OCI-LY7 (cell line): ENCODE data around the gene FBXO17. TPM values are rescaled to one million over a fixed set of nuclear protein-coding genes. Genes with fewer than 3 reads are reported as not detected.

ENCODE experiments used
- BruUV-seq: library from RNA; stranded (reverse); fragments of 400-500 nt; replicated peaks from 2 replicates; lab custom pipeline; 2021; lab: Mats Ljungman, UMichigan
- CTCF ChIA-PET: fragments of 300-600 bp; sonication (Branson Sonifier 250); formaldehyde crosslinking; loops from one replicate; lab custom pipeline; 2022; ENCODE audit warnings: antibody characterized with exemption; ENCODE audit not compliant: unreplicated experiment; lab: Charles Lee
- POLR2A ChIA-PET: fragments of 300-600 bp; sonication (Branson Sonifier 250); formaldehyde crosslinking; loops from one replicate; lab custom pipeline; 2022; ENCODE audit warnings: antibody characterized with exemption; lab: Charles Lee
- DNase-seq: peaks from one replicate; pipeline ENCODE4 v3.0.0-alpha.2; 2015; ENCODE audit warnings: low spot score
- H2AFZ ChIP-seq: fragments of 200-600 bp; sonication (generic), shearing (Covaris generic); 2 replicates; pipeline ENCODE4 v1.6.1; 2014; ENCODE audit warnings: mild to moderate bottlenecking, antibody characterized with exemption, low read length, moderate library complexity
- H3K27ac ChIP-seq: fragments of 200-600 bp; sonication (generic); 2 replicates; pipeline ENCODE4 v1.5.1; 2014; ENCODE audit warnings: mixed run types, low read depth, mild to moderate bottlenecking, moderate library complexity, low read length, inconsistent platforms; ENCODE audit not compliant: poor library complexity, severe bottlenecking
- H3K36me3 ChIP-seq: fragments of 200-600 bp; sonication (generic); 2 replicates; pipeline ENCODE4 v1.6.1; 2014; ENCODE audit warnings: mild to moderate bottlenecking, antibody characterized with exemption, low read length, moderate library complexity, mixed read lengths; ENCODE audit not compliant: insufficient read depth
- H3K4me1 ChIP-seq: fragments of 200-600 bp; sonication (generic); 2 replicates; pipeline ENCODE4 v1.5.1; 2014; ENCODE audit warnings: mild to moderate bottlenecking, low read length; ENCODE audit not compliant: insufficient read depth, poor library complexity, severe bottlenecking
- H3K4me2 ChIP-seq: fragments of 200-600 bp; sonication (generic); 2 replicates; pipeline ENCODE4 v1.6.1; 2014; ENCODE audit warnings: mild to moderate bottlenecking, low read length
- H3K4me3 ChIP-seq: fragments of 200-600 bp; sonication (generic); 2 replicates; pipeline ENCODE4 v1.5.1; 2014; ENCODE audit warnings: mild to moderate bottlenecking, low read depth, low read length; ENCODE audit not compliant: poor library complexity, severe bottlenecking
- H3K79me2 ChIP-seq: fragments of 200-600 bp; sonication (generic); 2 replicates; pipeline ENCODE4 v1.6.1; 2016; ENCODE audit warnings: low read depth, mild to moderate bottlenecking, low read length, moderate library complexity, mixed read lengths; ENCODE audit not compliant: insufficient read depth
- H3K9me2 ChIP-seq: fragments of 200-600 bp; sonication (generic); 2 replicates; pipeline ENCODE4 v1.6.1; 2016; ENCODE audit warnings: mild to moderate bottlenecking, low read length, mixed read lengths; ENCODE audit not compliant: insufficient read depth
- H3K9me3 ChIP-seq: fragments of 200-600 bp; sonication (generic); 2 replicates; pipeline ENCODE4 v1.6.1; 2014; ENCODE audit warnings: mild to moderate bottlenecking, mixed run types, low read length, mixed read lengths
- H4K20me1 ChIP-seq: fragments of 200-600 bp; sonication (generic); 2 replicates; pipeline ENCODE4 v1.6.1; 2014; ENCODE audit warnings: mild to moderate bottlenecking, antibody characterized with exemption, low read length, moderate library complexity, mixed read lengths; ENCODE audit not compliant: insufficient read depth
- CTCF ChIP-seq: fragments of 200-600 bp; sonication (generic); conservative IDR thresholded peaks from 2 replicates; pipeline ENCODE4 v1.5.1; 2014; ENCODE audit warnings: mild to moderate bottlenecking, antibody characterized with exemption, low read length, moderate library complexity, mixed read lengths
- EZH2phosphoT487 ChIP-seq: fragments of 200-600 bp; sonication (generic); IDR thresholded peaks from 2 replicates; pipeline ENCODE4 v1.6.1; 2018; ENCODE audit warnings: low read depth, borderline replicate concordance, mild to moderate bottlenecking, mixed run types, antibody characterized with exemption, low read length, moderate library complexity, mixed read lengths
- intact Hi-C: fragments of 100-400 bp; cut with micrococcal nuclease; formaldehyde crosslinking; loops from one replicate; pipeline ENCODE4 v1.10.0; 2022; ENCODE audit not compliant: unreplicated experiment
- total RNA-seq, 2 experiments: library from RNA; depleted of rRNA in 1 of 2; stranded (reverse); fragments of >200 nt in 1 of 2; shearing (Covaris generic) in 1 of 2; gene quantifications; 2 replicates each; pipeline ENCODE4 v1.2.3, GENCODE V29; 2014 to 2022

FBXO17 gene
- total RNA-seq, 2 experiments from 2014 or later: not detected

GRCh38 chr19:38891771-38892170, 83.8 kb downstream of the FBXO17 start:
- DNase-seq: no peak
- no peaks in the 10 kb centered on the region for H3K9me3 ChIP-seq
- no TSS peak for BruUV-seq
- H3K79me2 ChIP-seq: no peaks in the 10 kb centered on the region
- H3K4me1 ChIP-seq: no peaks in the 10 kb centered on the region
- intact Hi-C loops: no loop called here
- POLR2A ChIA-PET: no interaction called here
- no peak overlapping the region for H2AFZ ChIP-seq
- H3K9me2 ChIP-seq: no peaks in the 10 kb centered on the region
- no peak overlapping the region for H3K4me3 ChIP-seq
- peaks cover 4% of the 10 kb centered on the region; the same call in 1 of the 2 replicates for H3K36me3 ChIP-seq
- no peak for TF ChIP-seq CTCF
- no peak for TF ChIP-seq EZH2phosphoT487
- CTCF ChIA-PET: no interaction called here
- H3K27ac ChIP-seq: no peak overlapping the region
- no peak overlapping the region for H3K4me2 ChIP-seq
- H4K20me1 ChIP-seq: no peaks in the 10 kb centered on the region

Other genes with a start within 250 kb of the FBXO17 start
- gene CAPN12, start 231.3 kb downstream of the FBXO17 start, total RNA-seq (2014; rRNA removed; shearing (Covaris generic)): 1.2 and 2.9 TPM in 2 replicates
- 2.6 and 3.7 TPM in 2 replicates for gene CAPN12, start 231.3 kb downstream of the FBXO17 start, total RNA-seq (2022)
- gene LGALS7, start 202.2 kb downstream of the FBXO17 start, total RNA-seq (2014; rRNA removed; shearing (Covaris generic)): not detected in 2 replicates
- gene LGALS7, start 202.2 kb downstream of the FBXO17 start, total RNA-seq (2022): not detected in 2 replicates
- not detected in 2 replicates for gene LGALS7B, start 186.5 kb downstream of the FBXO17 start, total RNA-seq (2014; rRNA removed; shearing (Covaris generic))
- not detected in 2 replicates for gene LGALS7B, start 186.5 kb downstream of the FBXO17 start, total RNA-seq (2022)
- 0.70 and 1.0 TPM in 2 replicates for gene LGALS4, start 162.8 kb downstream of the FBXO17 start, total RNA-seq (2014; rRNA removed; shearing (Covaris generic))
- 1.1 and 1.3 TPM in 2 replicates for gene LGALS4, start 162.8 kb downstream of the FBXO17 start, total RNA-seq (2022)
- 68.8 and 70.9 TPM in 2 replicates for gene ECH1, start 143.9 kb downstream of the FBXO17 start, total RNA-seq (2014; rRNA removed; shearing (Covaris generic))
- 124 and 134 TPM in 2 replicates for gene ECH1, start 143.9 kb downstream of the FBXO17 start, total RNA-seq (2022)
- gene HNRNPL, start 125.8 kb downstream of the FBXO17 start, total RNA-seq (2014; rRNA removed; shearing (Covaris generic)): 236 and 263 TPM in 2 replicates
- gene HNRNPL, start 125.8 kb downstream of the FBXO17 start, total RNA-seq (2022): 655 and 706 TPM in 2 replicates
- gene RINL, start 97.5 kb downstream of the FBXO17 start, total RNA-seq (2014; rRNA removed; shearing (Covaris generic)): 26.3 and 33.3 TPM in 2 replicates
- 38.4 and 42.1 TPM in 2 replicates for gene RINL, start 97.5 kb downstream of the FBXO17 start, total RNA-seq (2022)
- 25.5 and 26.0 TPM in 2 replicates for gene SIRT2, start 76.1 kb downstream of the FBXO17 start, total RNA-seq (2014; rRNA removed; shearing (Covaris generic))
- 30.0 and 32.1 TPM in 2 replicates for gene SIRT2, start 76.1 kb downstream of the FBXO17 start, total RNA-seq (2022)
- gene NFKBIB, start 75.8 kb downstream of the FBXO17 start, total RNA-seq (2014; rRNA removed; shearing (Covaris generic)): 16.0 and 20.4 TPM in 2 replicates
- gene NFKBIB, start 75.8 kb downstream of the FBXO17 start, total RNA-seq (2022): 22.0 and 25.3 TPM in 2 replicates
- gene CCER2, start 63.6 kb downstream of the FBXO17 start, total RNA-seq (2014; rRNA removed; shearing (Covaris generic)): 1.5 and 7.0 TPM in 2 replicates
- 3.3 and 4.3 TPM in 2 replicates for gene CCER2, start 63.6 kb downstream of the FBXO17 start, total RNA-seq (2022)
- gene SARS2, start 45.0 kb downstream of the FBXO17 start, total RNA-seq (2014; rRNA removed; shearing (Covaris generic)): 29.5 and 37.7 TPM in 2 replicates
- 50.2 and 52.8 TPM in 2 replicates for gene SARS2, start 45.0 kb downstream of the FBXO17 start, total RNA-seq (2022)
- gene MRPS12, start 44.8 kb downstream of the FBXO17 start, total RNA-seq (2014; rRNA removed; shearing (Covaris generic)): 74.6 TPM in 2 replicates
- 55.5 and 63.5 TPM in 2 replicates for gene MRPS12, start 44.8 kb downstream of the FBXO17 start, total RNA-seq (2022)
- 1.0 TPM in 1 of 2 replicates, not detected in the other for gene FBXO27, start 56.8 kb upstream of the FBXO17 start, total RNA-seq (2014; rRNA removed; shearing (Covaris generic))
- gene FBXO27, start 56.8 kb upstream of the FBXO17 start, total RNA-seq (2022): 9.6 and 10.5 TPM in 2 replicates
- not detected in 2 replicates for gene ACP7, start 108.6 kb upstream of the FBXO17 start, total RNA-seq (2014; rRNA removed; shearing (Covaris generic))
- gene ACP7, start 108.6 kb upstream of the FBXO17 start, total RNA-seq (2022): not detected in 2 replicates
- 7.8 and 8.1 TPM in 2 replicates for gene PAK4, start 150.0 kb upstream of the FBXO17 start, total RNA-seq (2014; rRNA removed; shearing (Covaris generic))
- gene PAK4, start 150.0 kb upstream of the FBXO17 start, total RNA-seq (2022): 26.7 and 34.8 TPM in 2 replicates
- gene NCCRP1, start 221.2 kb upstream of the FBXO17 start, total RNA-seq (2014; rRNA removed; shearing (Covaris generic)): not detected in 2 replicates
- gene NCCRP1, start 221.2 kb upstream of the FBXO17 start, total RNA-seq (2022): not detected in 2 replicates
- gene SYCN, start 228.5 kb upstream of the FBXO17 start, total RNA-seq (2014; rRNA removed; shearing (Covaris generic)): not detected in 2 replicates
- gene SYCN, start 228.5 kb upstream of the FBXO17 start, total RNA-seq (2022): not detected in 2 replicates